GM18502 (cell line): ENCODE results near the gene HOXA7.

Experiments
- ATAC-seq: cut with Tn5 transposase; IDR thresholded peaks from one replicate; pipeline ENCODE4 v1.9.1; 2021; ENCODE audit warnings: mild to moderate bottlenecking; ENCODE audit not compliant: unreplicated experiment, poor library complexity

HOXA7 gene

DNA sequence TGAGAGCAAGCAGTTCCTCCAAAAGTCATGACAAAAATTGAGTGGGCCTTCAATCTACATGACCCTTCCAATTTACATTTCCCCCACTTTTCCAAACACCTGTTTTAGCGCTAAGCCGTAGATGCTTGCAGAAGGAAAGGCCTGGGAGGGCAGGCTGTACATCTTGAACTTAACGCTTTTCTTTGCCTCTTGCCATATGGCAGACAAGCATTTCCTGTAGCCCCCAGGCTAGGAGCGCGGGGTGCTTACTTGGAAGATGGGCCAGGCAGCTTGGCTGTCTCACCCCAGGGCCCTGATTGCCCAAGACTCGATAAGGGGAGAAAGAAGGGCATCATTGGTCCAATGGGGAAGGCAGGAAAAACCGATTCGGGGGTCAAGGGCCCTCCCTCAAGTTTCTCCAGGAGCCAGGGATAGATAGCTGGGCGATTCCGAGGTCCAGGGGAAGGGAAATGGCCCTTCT is 15.9 kb upstream of the HOXA7 start:
- ATAC-seq = no peak

GRCh38 chr7:27171637-27172314 is 15.3 kb upstream of the HOXA7 start:
- no peak for ATAC-seq

DNA sequence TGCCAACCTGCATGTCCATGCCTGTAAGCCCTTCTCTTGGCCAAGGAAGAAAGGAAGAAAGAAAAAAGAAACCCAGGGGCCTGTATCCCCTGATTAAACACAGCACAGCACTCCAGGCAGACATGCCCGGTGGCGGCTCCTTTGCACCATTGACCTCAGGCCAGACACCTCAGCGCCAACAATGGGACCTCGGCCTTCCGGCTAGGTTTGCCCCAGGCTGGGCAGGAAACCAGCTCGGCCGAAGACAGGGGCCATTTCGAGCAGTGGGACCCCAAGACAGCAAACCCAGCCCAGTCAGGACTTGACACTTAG is 14.8 kb upstream of the HOXA7 start:
- ATAC-seq = no peak

DNA sequence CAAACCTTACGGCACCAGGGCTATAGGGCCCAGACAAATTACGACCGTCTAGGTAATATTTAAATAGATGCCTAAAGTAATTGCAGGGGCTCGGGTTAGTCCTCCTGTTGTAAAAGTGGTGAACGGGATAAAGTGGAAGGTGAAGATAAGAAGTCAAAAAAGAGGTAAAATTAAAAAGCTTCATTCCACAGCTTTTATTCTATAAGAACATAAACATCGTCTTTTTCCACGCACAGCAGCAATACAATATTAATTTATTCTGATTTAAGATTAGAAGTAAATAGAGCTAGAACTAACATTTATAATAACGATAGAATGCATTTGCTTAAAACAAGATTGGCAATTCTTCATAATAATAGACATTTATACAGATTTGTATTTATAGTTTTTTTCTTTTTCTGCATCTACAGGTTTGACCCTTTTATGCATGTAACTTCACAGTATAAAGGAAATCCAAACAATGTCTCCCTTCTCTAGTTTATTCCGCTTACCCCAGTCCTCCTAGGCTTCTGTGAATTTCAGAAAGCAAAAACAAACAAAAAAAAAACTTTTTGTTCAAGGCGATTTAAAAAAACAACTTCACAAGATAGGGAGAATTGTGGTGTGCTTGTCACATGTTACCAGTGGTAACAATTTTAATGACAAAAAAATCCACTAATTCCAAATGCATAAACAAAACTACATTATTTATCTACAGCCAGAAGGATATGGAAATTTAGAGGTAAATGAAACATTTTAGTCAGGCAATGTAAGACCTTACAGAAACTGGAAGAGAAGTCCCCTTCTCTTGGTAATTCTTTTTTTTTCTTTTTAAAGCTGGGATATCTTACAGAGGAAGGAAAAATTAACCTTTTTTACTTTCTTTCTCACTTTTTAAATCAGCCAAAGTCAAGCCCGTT is 14.2 kb upstream of the HOXA7 start:
- ATAC-seq = no peak

- no peak for ATAC-seq
These were observed 13.4 kb upstream of the HOXA7 start for GRCh38 chr7:27169658-27170425.

DNA sequence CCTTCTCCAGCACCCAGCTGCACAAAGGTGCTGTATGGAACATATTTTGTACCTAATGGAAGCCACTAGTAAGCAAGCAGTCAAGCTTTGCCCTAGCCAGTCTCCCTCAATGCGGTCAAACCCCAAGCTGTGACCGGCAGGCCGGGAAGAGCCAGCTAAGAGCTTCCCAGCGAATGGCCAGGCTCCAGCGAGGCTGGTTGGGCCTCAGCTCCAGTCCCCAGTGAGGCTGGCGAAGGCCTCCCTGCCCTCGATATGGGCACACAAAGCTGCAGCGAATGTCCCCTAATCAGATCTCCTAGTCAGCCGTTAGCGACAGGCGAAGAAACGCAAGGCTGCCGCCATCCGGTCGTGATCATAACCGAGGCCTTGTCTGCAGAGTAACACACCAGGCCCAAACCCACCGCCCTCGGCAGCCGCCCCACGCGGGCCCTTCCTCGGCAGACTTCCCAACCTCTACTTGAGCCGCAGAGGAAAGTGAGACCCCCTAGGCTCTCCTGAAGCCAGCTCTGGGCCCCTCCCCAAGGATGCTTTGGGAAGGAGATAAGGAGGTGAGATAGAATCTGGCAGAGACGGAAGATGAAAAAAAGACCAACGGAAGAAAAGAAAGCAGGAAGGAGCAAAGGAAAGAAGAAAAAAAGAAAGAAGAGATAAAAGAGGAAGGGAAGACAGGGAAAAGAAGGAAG is 11.9 kb upstream of the HOXA7 start:
- ATAC-seq = no peak

- no peak for ATAC-seq
These were observed 11.4 kb upstream of the HOXA7 start for GRCh38 chr7:27167916-27168264.

DNA sequence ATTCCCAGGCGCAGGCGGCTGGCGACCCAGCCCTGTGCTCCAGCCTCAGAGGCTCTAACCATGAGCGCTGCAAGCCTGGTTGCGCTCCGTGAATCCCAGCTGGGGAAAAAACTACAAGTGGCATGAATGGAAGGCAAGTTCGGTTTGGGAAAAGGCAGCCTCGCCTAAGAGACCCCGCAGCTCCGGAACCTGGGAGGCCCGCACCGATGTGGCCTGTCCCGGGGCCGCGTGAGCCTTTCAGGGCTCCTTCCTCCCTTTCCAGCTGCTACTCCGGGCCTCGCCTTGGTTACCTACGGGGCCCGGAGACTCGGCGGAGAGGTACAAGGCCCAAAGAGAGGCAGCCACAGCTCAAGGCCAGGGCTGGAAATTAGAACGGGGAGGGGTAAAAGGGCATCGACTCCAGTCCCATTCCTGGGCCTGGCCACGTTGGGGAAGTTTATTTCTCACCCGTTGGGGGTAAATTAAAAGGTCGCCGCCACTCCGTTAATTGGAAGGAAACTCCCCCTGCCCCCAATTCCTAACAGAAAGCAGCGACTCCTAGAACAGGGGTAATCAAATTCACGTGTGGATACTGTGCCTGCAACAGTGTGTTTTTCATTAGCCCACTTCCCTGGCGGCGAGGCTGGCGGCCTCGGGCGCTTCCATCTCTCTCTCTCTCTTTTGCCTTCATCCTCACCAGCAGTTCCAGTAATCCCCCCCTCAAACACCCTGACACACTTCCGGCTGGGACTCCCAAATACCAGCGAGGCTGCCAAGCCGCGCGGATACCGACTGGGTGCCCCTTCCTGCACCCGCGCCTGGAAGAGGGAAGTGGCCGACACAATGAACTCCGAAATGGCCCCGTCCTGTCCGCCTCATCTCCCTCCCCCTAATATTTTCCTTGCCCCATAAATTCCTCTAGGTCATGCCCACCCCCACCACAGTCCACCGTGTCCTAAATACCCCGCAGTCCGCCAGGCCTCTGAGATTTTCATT is 10.3 kb upstream of the HOXA7 start:
- no peak for ATAC-seq

DNA sequence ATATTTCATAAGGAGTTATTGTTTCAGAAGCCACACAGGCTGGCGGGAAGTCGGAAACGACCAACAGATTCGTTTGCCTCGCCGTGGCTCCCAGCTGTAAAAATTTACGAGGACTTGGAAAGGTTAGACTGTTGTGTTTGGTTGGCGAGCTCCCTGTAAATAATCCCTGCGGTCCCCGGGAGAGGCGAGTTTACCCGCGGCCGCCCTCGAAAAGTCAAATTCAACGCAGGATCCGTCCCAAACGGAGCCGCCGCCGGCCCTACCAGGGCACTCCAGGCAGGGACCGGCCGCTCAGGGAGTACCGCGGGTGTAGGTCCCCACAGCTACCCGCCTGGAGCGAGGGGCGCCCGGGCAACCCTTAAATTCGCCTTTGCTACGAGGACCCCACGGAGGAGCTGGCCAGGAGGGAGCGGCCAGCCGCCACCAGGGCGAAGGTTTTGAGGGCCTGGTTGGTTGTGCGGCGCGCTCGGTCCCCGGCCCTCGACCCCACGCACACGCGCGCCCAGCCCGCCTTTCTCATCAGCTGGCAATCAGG is 9.6 kb upstream of the HOXA7 start:
- no peak for ATAC-seq

- no peak for ATAC-seq
These were observed 8.9 kb upstream of the HOXA7 start, which contains the start of gene HOXA9 for GRCh38 chr7:27165089-27165995. HOXA9 (minus strand) TSS chr7:27165537; CDS start chr7:27165457, 80 bp downstream.

DNA sequence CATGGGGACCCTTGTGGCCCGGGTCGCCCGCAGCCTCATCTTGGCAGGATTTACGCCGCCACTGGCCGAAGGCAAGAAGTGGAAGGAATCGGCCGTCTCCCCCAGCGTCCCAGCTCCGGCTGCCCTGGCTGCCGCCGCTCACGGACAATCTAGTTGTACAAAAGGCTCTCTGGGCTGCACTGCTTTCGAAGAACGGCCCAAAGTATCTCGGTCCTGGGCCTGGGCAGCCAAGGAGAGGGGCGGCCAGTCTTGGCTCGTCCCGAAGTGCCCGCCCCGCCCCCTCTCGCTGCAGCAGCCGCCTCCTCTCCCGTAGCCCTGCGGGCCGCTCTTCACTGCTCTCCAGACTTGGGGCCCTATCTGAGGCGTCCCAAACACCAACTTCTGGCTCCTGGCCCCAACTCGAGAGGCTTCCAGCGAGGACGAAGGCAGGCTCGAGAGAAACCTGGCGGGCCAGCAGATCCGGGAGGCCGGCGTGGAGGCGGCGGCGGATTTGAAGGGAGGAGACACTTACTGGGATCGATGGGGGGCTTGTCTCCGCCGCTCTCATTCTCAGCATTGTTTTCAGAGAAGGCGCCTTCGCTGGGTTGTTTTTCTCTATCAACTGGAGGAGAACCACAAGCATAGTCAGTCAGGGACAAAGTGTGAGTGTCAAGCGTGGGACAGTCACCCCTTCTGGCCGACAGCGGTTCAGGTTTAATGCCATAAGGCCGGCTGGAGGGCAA is 8.1 kb upstream of the HOXA7 start:
- no peak for ATAC-seq

DNA sequence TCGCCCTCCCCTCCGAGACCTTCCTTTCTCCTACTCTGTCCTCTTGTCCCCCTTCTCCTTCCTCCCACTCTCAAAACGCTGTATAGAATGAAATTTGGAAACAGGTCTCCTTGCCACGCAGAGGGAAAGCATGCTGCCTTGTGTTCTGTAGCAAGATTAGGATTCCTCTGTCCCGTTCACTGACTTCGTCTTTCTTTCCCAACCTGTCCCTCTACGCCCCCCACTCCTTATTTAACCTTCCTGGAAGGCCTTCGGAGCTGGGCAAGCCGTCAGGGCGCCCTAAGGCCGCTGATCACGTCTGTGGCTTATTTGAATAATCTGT is 7.5 kb upstream of the HOXA7 start:
- no peak for ATAC-seq

- ATAC-seq = no peak
These were observed 7.0 kb upstream of the HOXA7 start for GRCh38 chr7:27163288-27164044.

GRCh38 chr7:27162561-27163287 is 6.2 kb upstream of the HOXA7 start:
- ATAC-seq = no peak

GRCh38 chr7:27161721-27162560 is 5.5 kb upstream of the HOXA7 start:
- no peak for ATAC-seq
